ENCODE results near the gene SWAP70. TPM values are rescaled to one million over a fixed set of nuclear protein-coding genes. Genes with fewer than 3 reads are reported as not detected.

SWAP70 gene
- total and polyA plus RNA-seq, 2 of the 13 experiments (the other 11 are each of a cell fraction or from before 2014, with no cell fraction given), result 4.6 to 8.7 TPM

GRCh38 chr11:9688716-9689511 lies 25.0 kb downstream of the SWAP70 start (continued):
- TF ChIP-seq ZNF777 (CRISPR knock-in tag; IDR thresholded peaks at IDR 0.05) (no peak), HNRNPUL1 (IDR thresholded peaks at IDR 0.05; ENCODE audit: low read depth, low read length) (no peak), EP300 (IDR thresholded peaks at IDR 0.05; ENCODE audit: low read depth in 2 of 2, low read length in 2 of 2) (no peak), EP300 (CRISPR knock-in tag; IDR thresholded peaks at IDR 0.05; ENCODE audit: borderline replicate concordance) (no peak), RXRA (CRISPR knock-in tag; IDR thresholded peaks at IDR 0.05) (no peak)

GRCh38 chr11:9689721-9690120 lies 25.8 kb downstream of the SWAP70 start:
- Histone ChIP-seq H3K4me2 (ENCODE audit: low read depth, low read length) (no peak overlapping the region), H3K9ac (ENCODE audit: insufficient read depth, low read depth, low read length) (no peak overlapping the region), H3K79me2 (ENCODE audit: insufficient read depth, low read length) (no peaks in the 10 kb centered on the region)

More at GRCh38 chr11:9689721-9690120, 25.8 kb downstream of the SWAP70 start:
- Histone ChIP-seq H4K20me1 (ENCODE audit: insufficient read depth, low read length) (no peaks in the 10 kb centered on the region; the same call in 1 of the 2 replicates), H3K4me3 (replicated peaks in 1 of 3; ENCODE audit: insufficient read depth in 1 of 3, low read depth in 2 of 3, low read length in 3 of 3) (no peak overlapping the region), H3K36me3 (replicated peaks in 1 of 2; ENCODE audit: control insufficient read depth in 1 of 2, insufficient read depth in 2 of 2, low read length in 2 of 2) (no peaks in the 10 kb centered on the region; a peak in 1 of 5 replicates), H3K4me1 (ENCODE audit: insufficient read depth, low read length) (no peaks in the 10 kb centered on the region), H3K27me3 (ENCODE audit: control insufficient read depth in 1 of 2, insufficient read depth in 2 of 2, low read length in 2 of 2) (no peaks in the 10 kb centered on the region), H3K9me3 (ENCODE audit: low read length) (no peaks in the 10 kb centered on the region), H2AFZ (ENCODE audit: low read length) (no peak overlapping the region), H3K27ac (ENCODE audit: extremely low read length, insufficient read depth, low read length) (no peak overlapping the region)
- in situ Hi-C loops (cut with HindIII; ENCODE audit: extremely low pct_ligation_motif_present, low pct_unique_long_range_greater_than_20kb), result loop anchor here (10.0 kb wide), 1 partner anchor 65 kb away; no protein-coding TSS in a partner anchor
- ATAC-seq (no peak), FAIRE-seq (no peak), DNase-seq (ENCODE audit: low spot score) (no peak)
- no peak for TF ChIP-seq ZMYM3 (CRISPR knock-in tag; IDR thresholded peaks at IDR 0.05)
- no peak for TF ChIP-seq MED1 (CRISPR knock-in tag; IDR thresholded peaks at IDR 0.05)
- TF ChIP-seq ZNF891 (CRISPR knock-in tag; IDR thresholded peaks at IDR 0.05), result no peak
- TF ChIP-seq SRF (IDR thresholded peaks at IDR 0.05; ENCODE audit: low read depth, low read length), result no peak
- TF ChIP-seq ZNF503 (CRISPR knock-in tag; IDR thresholded peaks at IDR 0.05), result no peak
- POLR2A ChIA-PET, result no interaction called here
- intact Hi-C loops (cut with micrococcal nuclease; ENCODE audit: unreplicated experiment), result no loop called here
- BruUV-seq (replicated peaks), result no TSS peak
- 95% methylated on average over 5 of the region's 5 CpGs for WGBS (ENCODE audit: low lambda C conversion rate)
- CTCF ChIA-PET (ENCODE audit: low intra/inter-chr PET ratio, low total read pairs), result no interaction called here
